WTC11 (cell line): ENCODE measurements around the gene NOS3.

ENCODE experiments used
- AFF4 ChIP-seq: sonication (generic); formaldehyde crosslinking; IDR thresholded peaks from 2 replicates; pipeline ENCODE4 v1.8.1; 2023; ENCODE audit warnings: mild to moderate bottlenecking, missing genetic modification reagents, borderline replicate concordance
- CTCF ChIP-seq: fragments of 200-600 bp; IDR thresholded peaks from 2 replicates; pipeline ENCODE4 v1.8.0; 2022; ENCODE audit warnings: antibody characterized with exemption
- USF1 ChIP-seq: sonication (generic); formaldehyde crosslinking; IDR thresholded peaks from 2 replicates; pipeline ENCODE4 v1.8.0; 2022; ENCODE audit warnings: mild to moderate bottlenecking, missing genetic modification reagents
- ZNF281 ChIP-seq: sonication (generic); formaldehyde crosslinking; IDR thresholded peaks from 2 replicates; pipeline ENCODE4 v1.8.0; 2023; ENCODE audit warnings: mild to moderate bottlenecking, missing genetic modification reagents

- TF ChIP-seq CTCF (no peak), AFF4 (no peak), USF1 (no peak), ZNF281 (CRISPR knock-in tag) (no peak)
These were observed 40.8 kb upstream of the NOS3 start for GRCh38 chr7:150949971-150950491.
